Measurements from ENCODE around the gene GUCD1. TPM values are rescaled to one million over a fixed set of nuclear protein-coding genes. Genes with fewer than 3 reads are reported as not detected.
A peak's percentile ranks its signal among the peaks of the same experiment; 100 is the strongest.

Gene GUCD1
- total RNA-seq, 2 experiments from 2014 or later, result 130 to 150 TPM

- no peak overlapping the region for H3K4me3 Mint-ChIP-seq
- CTCF ChIA-PET, result interaction anchor here (1.9 kb wide), 1 partner anchor 83 kb away, joined by 7 read pairs; no protein-coding TSS in a partner anchor
- no peak overlapping the region for H3K27ac Mint-ChIP-seq
- H3K4me1 Mint-ChIP-seq, result peaks cover 25% of the 10 kb centered on the region
- ATAC-seq (no peak), DNase-seq (no peak)
- H3K27me3 Mint-ChIP-seq, result peaks cover 11% of the 10 kb centered on the region
- no peaks in the 10 kb centered on the region for H3K9me3 Mint-ChIP-seq (ENCODE audit: low read depth)
- H3K36me3 Mint-ChIP-seq, result no peaks in the 10 kb centered on the region
Measured at GRCh38 chr22:24506802-24507438, 48.0 kb downstream of the GUCD1 start.

DNA sequence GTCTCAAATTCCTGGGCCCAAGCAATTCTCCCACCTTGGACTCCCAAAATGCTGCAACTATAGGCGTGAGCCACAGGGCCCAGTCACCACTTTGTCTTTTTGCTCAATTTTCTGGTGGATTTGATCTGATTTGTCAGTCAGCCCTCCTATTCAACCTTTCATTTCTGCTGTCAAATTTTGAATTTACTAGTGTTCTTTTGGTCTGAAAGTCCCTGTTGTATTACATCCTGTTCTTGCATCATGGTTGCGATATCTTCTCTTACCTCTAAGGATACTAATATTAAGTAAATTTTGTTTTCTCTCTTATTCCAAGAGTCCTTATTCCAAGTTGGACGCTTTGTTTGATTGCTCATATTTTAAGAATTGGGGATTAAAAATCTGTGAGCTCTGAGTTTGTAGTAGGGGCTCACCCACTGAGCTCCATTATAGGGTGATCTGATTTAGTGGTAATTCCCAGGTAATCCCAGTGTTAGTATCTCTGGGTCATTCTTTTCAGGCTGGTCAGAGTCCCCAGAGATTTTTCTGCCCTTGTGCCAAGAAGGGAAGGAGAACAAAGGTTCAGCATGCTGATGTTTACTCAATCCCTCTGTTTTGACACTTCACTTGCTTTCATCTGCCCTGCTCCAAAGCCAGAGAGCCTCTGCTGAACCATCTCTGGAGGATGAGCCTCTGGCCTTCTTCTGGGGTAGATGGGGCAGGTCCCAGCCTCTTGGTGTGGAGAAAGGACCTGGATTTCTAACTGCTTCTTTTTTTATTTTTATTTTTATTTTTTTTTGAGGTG lies 49.8 kb downstream of the GUCD1 start:
- no peak for DNase-seq
- no peak overlapping the region for H3K27ac Mint-ChIP-seq
- CTCF ChIA-PET, result interaction anchor here (0.9 to 5.2 kb wide), 4 partner anchors 17 to 181 kb away, joined by 3 to 72 read pairs (median 6); partner anchors contain the start of gene ADORA2A
- H3K4me1 Mint-ChIP-seq, result peaks cover 19% of the 10 kb centered on the region
- ATAC-seq, result no peak
- no peaks in the 10 kb centered on the region for H3K9me3 Mint-ChIP-seq (ENCODE audit: low read depth)
- H3K27me3 Mint-ChIP-seq, result peaks cover 14% of the 10 kb centered on the region
- no peaks in the 10 kb centered on the region for H3K36me3 Mint-ChIP-seq
- no peak overlapping the region for H3K4me3 Mint-ChIP-seq

GRCh38 chr22:24504540-24504939 lies 50.4 kb downstream of the GUCD1 start:
- peaks cover 19% of the 10 kb centered on the region for H3K4me1 Mint-ChIP-seq
- H3K4me3 Mint-ChIP-seq, result no peak overlapping the region
- DNase-seq, result no peak
- H3K27ac Mint-ChIP-seq, result no peak overlapping the region
- CTCF ChIA-PET, result interaction anchor here (0.6 to 5.2 kb wide), 7 partner anchors 11 to 202 kb away, joined by 3 to 72 read pairs (median 4); partner anchors contain the start of gene ADORA2A
- H3K36me3 Mint-ChIP-seq, result no peaks in the 10 kb centered on the region
- H3K27me3 Mint-ChIP-seq, result peaks cover 11% of the 10 kb centered on the region
- no peak for ATAC-seq
- H3K9me3 Mint-ChIP-seq (ENCODE audit: low read depth), result no peaks in the 10 kb centered on the region

GRCh38 chr22:24503843-24504338 lies 51.0 kb downstream of the GUCD1 start:
- H3K4me3 Mint-ChIP-seq, result no peak overlapping the region
- no peaks in the 10 kb centered on the region for H3K9me3 Mint-ChIP-seq (ENCODE audit: low read depth)
- peaks cover 9% of the 10 kb centered on the region for H3K27me3 Mint-ChIP-seq
- no peak overlapping the region for H3K27ac Mint-ChIP-seq
- H3K4me1 Mint-ChIP-seq, result peaks cover 19% of the 10 kb centered on the region
- DNase-seq (no peak), ATAC-seq (no peak)
- CTCF ChIA-PET, result interaction anchor here (0.6 to 5.2 kb wide), 10 partner anchors 11 to 201 kb away, joined by 3 to 72 read pairs (median 8); partner anchors contain the start of genes ADORA2A and GUCD1
- no peaks in the 10 kb centered on the region for H3K36me3 Mint-ChIP-seq

DNA sequence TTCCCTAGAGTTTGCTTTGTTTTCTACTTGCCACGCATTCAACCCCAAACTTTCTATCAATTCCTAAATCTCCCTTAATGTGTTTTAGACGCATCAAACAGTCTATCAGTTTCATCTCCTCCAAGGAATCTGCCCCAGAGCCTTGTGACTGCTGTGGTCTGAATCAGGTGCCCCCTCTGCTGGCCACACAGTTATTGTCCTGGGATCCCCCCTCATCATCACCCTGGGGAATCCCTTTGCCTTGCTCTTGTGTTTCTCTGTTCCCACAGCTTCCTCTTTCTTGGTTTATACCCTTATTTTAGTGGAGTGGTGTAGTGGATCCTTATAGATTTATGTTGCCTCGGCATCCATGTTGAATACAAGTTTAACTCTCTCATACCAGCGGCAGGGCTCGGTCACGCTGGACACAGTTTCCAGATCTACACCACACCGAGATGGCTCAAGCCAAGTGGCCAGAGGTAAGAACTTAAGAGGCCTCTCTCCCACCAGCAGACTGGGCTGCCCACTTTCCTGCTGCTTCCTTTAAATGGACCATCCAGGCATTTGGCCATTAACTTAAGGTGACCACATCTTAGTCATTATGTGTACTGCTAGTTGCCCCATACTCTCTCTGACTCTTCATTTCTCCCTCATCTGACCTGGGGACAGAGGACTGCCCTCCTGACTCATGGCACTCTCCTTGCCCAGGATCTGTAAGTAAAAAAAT lies 51.6 kb downstream of the GUCD1 start:
- Mint-ChIP-seq H3K4me3 (no peak overlapping the region), H3K27me3 (peaks cover 11% of the 10 kb centered on the region), H3K36me3 (no peaks in the 10 kb centered on the region), H3K27ac (no peak overlapping the region), H3K9me3 (ENCODE audit: low read depth) (no peaks in the 10 kb centered on the region), H3K4me1 (peaks cover 21% of the 10 kb centered on the region)
- ATAC-seq (peak; percentile 70), DNase-seq (peak; percentile 76)
- CTCF ChIA-PET, result interaction anchor here (0.7 to 5.2 kb wide), 18 partner anchors 10 to 182 kb away, joined by 3 to 72 read pairs (median 4); partner anchors contain the start of genes ADORA2A and GUCD1

DNA sequence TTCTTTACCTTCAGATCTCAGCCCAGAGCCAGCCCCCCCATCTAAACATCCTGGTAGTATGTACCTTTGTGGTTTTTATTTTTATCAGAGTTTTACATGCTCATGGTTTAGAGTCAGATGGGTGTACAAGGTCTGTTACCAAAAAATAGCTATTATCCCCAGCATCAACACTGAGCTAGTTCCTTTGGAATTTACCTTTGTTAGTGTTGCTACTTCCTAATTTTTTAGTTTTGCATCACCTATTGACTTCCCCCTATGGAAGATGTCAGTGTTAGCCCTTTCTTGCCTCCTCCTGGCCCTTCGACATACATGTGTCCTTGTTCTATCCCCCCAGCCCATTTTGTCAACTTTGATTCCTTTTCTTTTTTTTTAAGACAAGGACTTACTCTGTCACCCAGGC lies 52.4 kb downstream of the GUCD1 start:
- Mint-ChIP-seq H3K4me3 (no peak overlapping the region), H3K4me1 (peaks cover 29% of the 10 kb centered on the region), H3K27me3 (peaks cover 13% of the 10 kb centered on the region), H3K27ac (no peak overlapping the region), H3K9me3 (ENCODE audit: low read depth) (no peaks in the 10 kb centered on the region), H3K36me3 (no peaks in the 10 kb centered on the region)
- DNase-seq (no peak), ATAC-seq (no peak)
- CTCF ChIA-PET, result interaction anchor here (0.7 to 5.2 kb wide), 19 partner anchors 11 to 181 kb away, joined by 3 to 72 read pairs (median 4); partner anchors contain the start of genes ADORA2A and GUCD1

- H3K4me1 Mint-ChIP-seq, result peaks cover 33% of the 10 kb centered on the region
- DNase-seq, result no peak
Measured at GRCh38 chr22:24502034-24502433, 52.9 kb downstream of the GUCD1 start.

DNA sequence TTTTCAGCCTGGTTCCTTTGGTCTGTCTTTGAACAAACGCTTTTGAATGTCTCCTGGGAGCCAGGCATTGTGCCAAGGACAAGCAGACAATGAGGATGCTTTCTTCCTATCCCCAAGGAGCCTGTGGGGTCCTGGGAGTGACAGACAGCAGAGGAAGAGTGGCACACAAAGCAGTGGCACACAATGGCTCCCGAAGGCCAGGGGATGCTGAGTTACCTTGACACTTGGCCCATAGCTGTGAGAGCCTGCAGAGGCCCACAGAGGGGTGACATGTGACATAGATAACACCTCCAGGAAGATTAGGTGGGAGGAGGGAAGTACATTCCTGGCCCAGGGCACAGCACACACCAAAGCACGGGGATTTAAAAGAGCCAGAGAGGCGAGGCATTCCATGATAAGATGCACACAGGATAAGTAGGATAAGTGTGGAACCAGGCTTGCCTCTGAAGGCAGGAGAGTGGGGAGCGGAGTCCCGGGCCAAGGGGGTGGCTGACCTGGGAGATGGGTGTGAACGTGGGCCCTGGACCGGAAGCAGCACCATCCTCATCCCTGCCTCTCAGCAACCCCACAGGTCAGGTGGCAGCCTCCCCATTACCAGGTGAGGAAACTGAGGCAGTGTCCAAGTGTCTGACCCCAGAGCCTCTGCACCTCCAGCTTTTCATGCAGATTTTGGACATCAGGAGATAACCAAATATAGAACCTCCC lies 53.5 kb downstream of the GUCD1 start:
- H3K36me3 Mint-ChIP-seq, result no peaks in the 10 kb centered on the region
- CTCF ChIA-PET, result interaction anchor here (1.2 to 5.2 kb wide), 5 partner anchors 14 to 92 kb away, joined by 4 to 72 read pairs (median 7); partner anchors contain the start of genes ADORA2A and GUCD1
- H3K4me1 Mint-ChIP-seq, result peaks cover 30% of the 10 kb centered on the region
- ATAC-seq (no peak), DNase-seq (no peak)
- no peaks in the 10 kb centered on the region for H3K9me3 Mint-ChIP-seq (ENCODE audit: low read depth)
- peaks cover 18% of the 10 kb centered on the region for H3K27me3 Mint-ChIP-seq
- no peak overlapping the region for H3K4me3 Mint-ChIP-seq
- H3K27ac Mint-ChIP-seq, result no peak overlapping the region

More at GRCh38 chr22:24502034-24502433, 52.9 kb downstream of the GUCD1 start:
- peaks cover 13% of the 10 kb centered on the region for H3K27me3 Mint-ChIP-seq
- H3K4me3 Mint-ChIP-seq, result no peak overlapping the region
- H3K36me3 Mint-ChIP-seq, result no peaks in the 10 kb centered on the region
- H3K9me3 Mint-ChIP-seq (ENCODE audit: low read depth), result no peaks in the 10 kb centered on the region
- no peak for ATAC-seq
- H3K27ac Mint-ChIP-seq, result no peak overlapping the region
- CTCF ChIA-PET, result interaction anchor here (0.9 to 5.2 kb wide), 15 partner anchors 10 to 181 kb away, joined by 3 to 72 read pairs (median 5); partner anchors contain the start of genes ADORA2A and GUCD1

DNA sequence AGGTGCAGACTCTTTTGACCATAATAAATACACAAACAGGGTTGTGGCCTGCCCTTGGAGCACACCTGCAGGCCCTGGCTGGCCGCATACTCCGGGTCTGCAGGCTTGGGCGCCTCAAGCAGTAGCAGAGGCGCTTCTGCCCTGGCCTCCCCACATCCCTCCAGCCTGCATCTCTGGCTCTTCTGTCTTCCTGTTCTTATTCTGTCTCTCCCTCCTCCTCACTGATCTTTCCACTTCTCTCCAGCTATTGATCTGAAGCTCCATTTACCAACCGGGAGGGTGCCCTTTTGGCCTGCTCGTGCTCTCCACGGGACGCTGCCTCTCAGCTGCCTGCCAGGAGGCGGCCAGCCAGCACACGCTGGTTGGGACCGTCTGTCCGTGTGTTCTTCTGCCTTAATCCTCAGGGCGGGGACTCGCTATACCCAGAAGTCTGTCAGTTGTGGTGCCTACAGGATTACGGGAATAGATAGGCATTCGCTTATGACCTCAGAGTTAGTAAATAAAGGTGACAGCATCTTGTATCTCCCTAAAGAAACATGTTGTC lies 54.6 kb downstream of the GUCD1 start:
- DNase-seq (no peak), ATAC-seq (no peak)
- H3K36me3 Mint-ChIP-seq, result no peaks in the 10 kb centered on the region
- CTCF ChIA-PET, result interaction anchor here (0.5 to 5.2 kb wide), 2 partner anchors 22 to 75 kb away, joined by 7 to 72 read pairs; partner anchors contain the start of gene ADORA2A
- H3K27ac Mint-ChIP-seq, result no peak overlapping the region
- H3K4me1 Mint-ChIP-seq, result peaks cover 29% of the 10 kb centered on the region
- no peak overlapping the region for H3K4me3 Mint-ChIP-seq
- H3K9me3 Mint-ChIP-seq (ENCODE audit: low read depth), result no peaks in the 10 kb centered on the region
- H3K27me3 Mint-ChIP-seq, result peaks cover 25% of the 10 kb centered on the region

GRCh38 chr22:24499706-24500276 lies 55.1 kb downstream of the GUCD1 start:
- Mint-ChIP-seq H3K4me1 (peaks cover 27% of the 10 kb centered on the region), H3K27ac (no peak overlapping the region), H3K4me3 (no peak overlapping the region), H3K27me3 (peaks cover 31% of the 10 kb centered on the region), H3K36me3 (no peaks in the 10 kb centered on the region), H3K9me3 (ENCODE audit: low read depth) (no peaks in the 10 kb centered on the region)
- ATAC-seq (no peak), DNase-seq (no peak)
- CTCF ChIA-PET, result no interaction called here

DNA sequence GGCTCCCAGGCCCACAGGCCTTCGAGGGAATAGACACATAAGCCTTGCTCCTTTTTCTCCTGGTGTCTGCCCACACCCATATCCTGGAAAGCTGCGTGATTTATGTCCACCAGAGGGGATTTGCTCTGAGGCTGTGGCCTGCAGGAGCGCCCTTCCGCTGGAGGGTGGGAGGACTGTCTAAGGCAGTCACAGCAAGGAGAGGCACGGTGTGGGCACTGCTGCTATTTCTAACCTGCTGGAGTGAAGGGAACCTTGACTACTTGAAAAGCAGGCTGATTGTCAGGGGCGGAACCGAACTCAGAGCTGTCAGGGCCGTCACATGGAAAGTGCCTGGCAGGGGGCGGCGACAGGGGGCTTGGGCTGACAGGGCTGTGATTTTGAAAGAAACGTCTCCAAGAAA lies 56.1 kb downstream of the GUCD1 start:
- Mint-ChIP-seq H3K4me3 (no peak overlapping the region), H3K9me3 (ENCODE audit: low read depth) (no peaks in the 10 kb centered on the region), H3K27me3 (peaks cover 36% of the 10 kb centered on the region), H3K4me1 (peaks cover 27% of the 10 kb centered on the region), H3K36me3 (no peaks in the 10 kb centered on the region), H3K27ac (no peak overlapping the region)
- DNase-seq (no peak), ATAC-seq (no peak)
- CTCF ChIA-PET, result no interaction called here

- H3K36me3 Mint-ChIP-seq, result no peaks in the 10 kb centered on the region
- DNase-seq (no peak), ATAC-seq (no peak)
- H3K4me1 Mint-ChIP-seq, result peaks cover 17% of the 10 kb centered on the region
- H3K4me3 Mint-ChIP-seq, result no peak overlapping the region
- CTCF ChIA-PET, result interaction anchor here (0.7 to 1.4 kb wide), 2 partner anchors 74 to 75 kb away, joined by 3 read pairs; no protein-coding TSS in a partner anchor
- H3K27ac Mint-ChIP-seq, result no peak overlapping the region
- H3K27me3 Mint-ChIP-seq, result peaks cover 46% of the 10 kb centered on the region
- no peaks in the 10 kb centered on the region for H3K9me3 Mint-ChIP-seq (ENCODE audit: low read depth)
Measured at GRCh38 chr22:24497841-24498258, 57.1 kb downstream of the GUCD1 start.

Data from activated CD8-positive, alpha-beta memory T cell treated with anti-CD3 and anti-CD28 coated beads, Interleukin-2, amount 10 ng/mL, durations not matched to agents 7 days and 5 days (primary cell).